ENCODE measurements around the gene PLSCR2. TPM values are rescaled to one million over a fixed set of nuclear protein-coding genes. Genes with fewer than 3 reads are reported as not detected.

The PLSCR2 gene
- total RNA-seq = not detected

GRCh38 chr3:146469150-146470017 is at the start of gene PLSCR2:
PLSCR2 (minus strand) TSS chr3:146469561; CDS start chr3:146459904, 9,657 bp downstream.
- Mint-ChIP-seq H3K9me3 (no peaks in the 10 kb centered on the region), H3K36me3 (no peaks in the 10 kb centered on the region), H3K27me3 (no peaks in the 10 kb centered on the region), H3K4me3 (peak within 1 kb of the TSS; percentile 71), H3K27ac (peak within 1 kb of the TSS; percentile 28), H3K4me1 (ENCODE audit: low read depth) (peaks cover 3% of the 10 kb centered on the region)
- DNase-seq = peak; percentile 81
- intact Hi-C loops (cut with micrococcal nuclease) = loop anchor here (1.0 to 2.0 kb wide), 2 partner anchors 33 to 75 kb away; partner anchors contain the start of gene PLSCR1
- ChIA-PET POLR2A (no interaction called here), CTCF (interaction anchor here (0.7 kb wide), 1 partner anchor 144 kb away, joined by 3 read pairs; no protein-coding TSS in a partner anchor)

DNA sequence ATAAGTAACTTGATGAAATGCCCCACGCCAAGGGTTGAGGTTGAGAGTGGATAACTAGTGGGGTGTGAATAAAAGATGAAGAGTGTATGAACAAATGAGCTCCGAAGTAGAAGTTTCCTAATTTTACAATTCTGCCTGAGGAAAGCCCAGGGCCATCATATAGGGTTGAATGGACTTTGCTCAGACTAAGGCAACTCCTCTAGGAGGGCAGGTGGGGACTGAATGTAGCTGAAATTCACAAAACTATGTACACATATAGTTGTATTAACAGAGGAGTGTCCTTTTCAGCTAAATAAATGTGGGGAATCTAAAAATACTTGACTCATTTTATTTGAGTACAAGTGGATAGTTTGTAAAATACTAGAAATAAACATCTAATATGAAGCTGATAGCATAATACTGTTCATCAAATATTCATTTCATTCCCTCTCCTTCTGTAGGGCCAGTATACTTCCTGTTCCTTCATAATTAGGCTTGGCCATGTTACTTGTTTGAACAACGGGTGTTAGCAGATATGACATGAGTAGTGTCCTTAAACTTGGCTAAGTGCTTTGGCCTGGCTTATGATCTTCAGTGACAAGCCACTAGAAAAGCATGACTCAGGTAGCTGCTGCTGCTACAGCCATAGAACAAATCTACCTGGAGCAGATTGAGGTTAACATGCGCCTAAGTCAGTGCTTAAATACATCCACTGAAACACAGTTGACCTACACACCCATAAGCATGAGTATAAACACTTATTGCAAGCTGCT is 48.5 kb upstream of the PLSCR2 start:
- Mint-ChIP-seq H3K9me3 (no peaks in the 10 kb centered on the region), H3K27ac (no peak overlapping the region), H3K36me3 (peaks cover 37% of the 10 kb centered on the region), H3K4me3 (no peak overlapping the region), H3K4me1 (ENCODE audit: low read depth) (peaks cover 14% of the 10 kb centered on the region), H3K27me3 (no peaks in the 10 kb centered on the region)
- no peak for DNase-seq
- intact Hi-C loops (cut with micrococcal nuclease) = no loop called here
- CTCF ChIA-PET = interaction anchor here (1.3 kb wide), 1 partner anchor 26 kb away, joined by 3 read pairs; no protein-coding TSS in a partner anchor
- POLR2A ChIA-PET = no interaction called here

- H3K4me1 Mint-ChIP-seq (ENCODE audit: low read depth) = peaks cover 11% of the 10 kb centered on the region
- peaks cover 29% of the 10 kb centered on the region for H3K36me3 Mint-ChIP-seq
- no peak overlapping the region for H3K27ac Mint-ChIP-seq
- no peaks in the 10 kb centered on the region for H3K9me3 Mint-ChIP-seq
- ChIA-PET CTCF (interaction anchor here (1.6 kb wide), 1 partner anchor 9 kb away, joined by 5 read pairs; no protein-coding TSS in a partner anchor), POLR2A (no interaction called here)
- no peak overlapping the region for H3K4me3 Mint-ChIP-seq
- intact Hi-C loops (cut with micrococcal nuclease) = no loop called here
- no peaks in the 10 kb centered on the region for H3K27me3 Mint-ChIP-seq
- DNase-seq = no peak
These were observed 44.2 kb upstream of the PLSCR2 start for GRCh38 chr3:146513386-146514051.

DNA sequence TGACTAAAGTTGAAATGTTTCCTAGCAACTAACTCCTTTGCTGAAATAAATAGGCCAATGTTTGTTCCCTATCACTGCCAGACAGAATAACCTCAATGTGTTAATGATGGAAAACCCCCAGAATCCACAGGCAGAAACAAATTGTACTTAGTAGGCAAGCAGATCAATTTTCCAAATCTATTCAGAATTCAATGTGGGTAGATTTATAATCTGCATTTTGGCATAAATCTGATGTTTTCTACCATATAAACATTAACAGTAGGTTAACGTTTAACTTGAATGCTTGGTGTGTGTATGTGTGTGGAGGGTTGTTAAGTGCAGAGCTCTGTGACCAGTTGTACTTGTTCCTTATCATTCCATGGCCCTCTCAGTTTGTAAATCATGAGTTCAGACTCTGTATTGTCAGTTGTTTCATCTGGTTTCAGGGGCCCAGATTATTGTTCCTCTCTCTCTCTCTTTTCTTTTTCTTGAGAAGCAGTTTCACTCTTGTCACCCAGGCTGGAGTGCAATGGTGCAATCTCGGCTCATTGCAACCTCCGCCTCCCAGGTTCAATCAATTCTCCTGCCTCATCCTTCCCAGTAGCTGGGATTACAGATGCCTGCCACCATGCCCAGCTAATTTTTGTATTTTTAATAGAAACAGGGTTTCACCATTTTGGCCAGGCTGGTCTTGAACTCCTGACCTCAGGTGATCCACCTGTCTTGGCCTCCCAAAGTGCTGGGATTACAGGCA is 42.2 kb upstream of the PLSCR2 start:
- Mint-ChIP-seq H3K4me1 (ENCODE audit: low read depth) (peaks cover 11% of the 10 kb centered on the region), H3K27me3 (no peaks in the 10 kb centered on the region)
- POLR2A ChIA-PET = no interaction called here

GRCh38 chr3:146507331-146508120 is 38.2 kb upstream of the PLSCR2 start:
- CTCF ChIA-PET = no interaction called here
- no peaks in the 10 kb centered on the region for H3K9me3 Mint-ChIP-seq
- no peak overlapping the region for H3K27ac Mint-ChIP-seq
- intact Hi-C loops (cut with micrococcal nuclease) = no loop called here
- H3K4me3 Mint-ChIP-seq = no peak overlapping the region
- no peaks in the 10 kb centered on the region for H3K27me3 Mint-ChIP-seq
- DNase-seq = no peak
- POLR2A ChIA-PET = no interaction called here
- peaks cover 14% of the 10 kb centered on the region for H3K4me1 Mint-ChIP-seq (ENCODE audit: low read depth)
- peaks cover 7% of the 10 kb centered on the region for H3K36me3 Mint-ChIP-seq

More for the DNA sequence above, 42.2 kb upstream of the PLSCR2 start:
- no peak overlapping the region for H3K4me3 Mint-ChIP-seq
- peaks cover 23% of the 10 kb centered on the region for H3K36me3 Mint-ChIP-seq
- intact Hi-C loops (cut with micrococcal nuclease) = no loop called here
- CTCF ChIA-PET = no interaction called here
- DNase-seq = no peak
- H3K9me3 Mint-ChIP-seq = no peaks in the 10 kb centered on the region
- no peak overlapping the region for H3K27ac Mint-ChIP-seq

DNA sequence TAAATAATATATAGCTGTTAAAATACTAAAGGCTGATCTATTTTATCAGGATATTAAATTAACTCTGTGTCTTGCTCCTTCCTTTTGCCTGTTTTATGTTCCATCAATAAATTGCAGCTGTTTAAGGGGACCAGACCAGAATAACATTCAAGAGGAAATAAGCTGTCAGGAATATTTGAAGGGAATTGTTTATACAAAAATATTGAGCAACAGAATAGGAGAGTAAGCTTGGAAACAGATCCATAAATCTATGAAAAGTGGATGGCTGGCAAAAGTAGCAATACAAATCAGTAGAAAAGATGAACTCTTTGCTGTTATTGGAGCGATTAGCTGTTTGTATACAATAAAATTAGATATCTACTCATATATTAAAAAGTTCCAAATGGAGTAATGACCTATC is 36.2 kb upstream of the PLSCR2 start:
- Mint-ChIP-seq H3K36me3 (no peaks in the 10 kb centered on the region), H3K4me1 (ENCODE audit: low read depth) (peaks cover 16% of the 10 kb centered on the region), H3K4me3 (no peak overlapping the region), H3K27ac (no peak overlapping the region), H3K9me3 (no peaks in the 10 kb centered on the region), H3K27me3 (no peaks in the 10 kb centered on the region)
- DNase-seq = no peak
- CTCF ChIA-PET = interaction anchor here (1.8 kb wide), 1 partner anchor 9 kb away, joined by 5 read pairs; no protein-coding TSS in a partner anchor
- POLR2A ChIA-PET = no interaction called here
- intact Hi-C loops (cut with micrococcal nuclease) = no loop called here

- CTCF ChIA-PET = interaction anchor here (1.8 kb wide), 1 partner anchor 9 kb away, joined by 5 read pairs; no protein-coding TSS in a partner anchor
- H3K27me3 Mint-ChIP-seq = no peaks in the 10 kb centered on the region
These were observed 35.3 kb upstream of the PLSCR2 start for GRCh38 chr3:146504498-146505197.

GRCh38 chr3:146503461-146504202 is 34.3 kb upstream of the PLSCR2 start:
- peaks cover 16% of the 10 kb centered on the region for H3K4me1 Mint-ChIP-seq (ENCODE audit: low read depth)
- H3K36me3 Mint-ChIP-seq = no peaks in the 10 kb centered on the region
- no peaks in the 10 kb centered on the region for H3K9me3 Mint-ChIP-seq
- H3K27me3 Mint-ChIP-seq = no peaks in the 10 kb centered on the region
- no peak overlapping the region for H3K4me3 Mint-ChIP-seq
- ChIA-PET POLR2A (interaction anchor here (0.6 kb wide), 1 partner anchor 24 kb away, joined by 3 read pairs; no protein-coding TSS in a partner anchor), CTCF (interaction anchor here (1.8 kb wide), 1 partner anchor 10 kb away, joined by 5 read pairs; no protein-coding TSS in a partner anchor)
- intact Hi-C loops (cut with micrococcal nuclease) = loop anchor here (2.0 kb wide), 2 partner anchors 35 to 39 kb away; partner anchors contain the start of gene PLSCR2
- peak; percentile 51 for DNase-seq
- H3K27ac Mint-ChIP-seq = no peak overlapping the region

More at GRCh38 chr3:146504498-146505197, 35.3 kb upstream of the PLSCR2 start:
- H3K9me3 Mint-ChIP-seq = no peaks in the 10 kb centered on the region
- intact Hi-C loops (cut with micrococcal nuclease) = no loop called here
- no peaks in the 10 kb centered on the region for H3K36me3 Mint-ChIP-seq
- no peak overlapping the region for H3K4me3 Mint-ChIP-seq
- POLR2A ChIA-PET = no interaction called here
- H3K27ac Mint-ChIP-seq = no peak overlapping the region
- H3K4me1 Mint-ChIP-seq (ENCODE audit: low read depth) = peaks cover 16% of the 10 kb centered on the region
- no peak for DNase-seq

DNA sequence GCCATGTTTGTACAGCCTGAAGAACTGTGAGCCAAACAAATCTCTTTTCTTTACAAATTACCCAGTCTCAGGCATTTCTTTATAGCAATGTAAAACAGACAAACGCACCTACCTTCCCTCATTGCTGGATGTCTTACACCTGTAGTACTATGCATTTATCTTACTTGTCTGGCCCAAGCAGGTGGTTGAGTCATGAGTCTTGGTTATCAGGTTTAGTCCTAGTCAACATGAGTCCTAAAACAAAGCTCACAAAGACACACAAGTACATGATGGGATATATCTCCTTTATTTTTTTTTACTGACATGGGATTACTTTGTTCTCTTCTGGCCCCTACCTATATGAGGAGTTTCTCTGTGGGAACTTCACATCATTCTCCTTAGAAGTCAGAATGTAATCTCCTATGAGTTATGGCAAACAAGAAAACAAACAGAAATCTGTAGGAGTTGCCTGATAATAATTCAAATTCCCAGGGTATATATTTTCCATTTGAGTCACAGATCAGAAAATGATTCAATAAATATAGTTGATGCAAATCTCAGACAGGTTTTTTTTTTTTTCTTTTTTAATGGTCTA is 33.6 kb upstream of the PLSCR2 start:
- no peak for DNase-seq
- Mint-ChIP-seq H3K27ac (no peak overlapping the region), H3K36me3 (no peaks in the 10 kb centered on the region), H3K27me3 (no peaks in the 10 kb centered on the region), H3K4me3 (no peak overlapping the region), H3K4me1 (ENCODE audit: low read depth) (peaks cover 20% of the 10 kb centered on the region), H3K9me3 (no peaks in the 10 kb centered on the region)
- intact Hi-C loops (cut with micrococcal nuclease) = loop anchor here (2.0 kb wide), 2 partner anchors 34 to 40 kb away; partner anchors contain the start of gene PLSCR2
- POLR2A ChIA-PET = interaction anchor here (0.6 kb wide), 1 partner anchor 24 kb away, joined by 3 read pairs; no protein-coding TSS in a partner anchor
- CTCF ChIA-PET = no interaction called here
